Cardiac muscle cell (in vitro differentiated cells and primary cell): ENCODE results near the gene BLOC1S4. TPM values are rescaled to one million over a fixed set of nuclear protein-coding genes. Genes with fewer than 3 reads are reported as not detected.
"Not testable (repeated sequence)": the region's sequence is repeated elsewhere in the genome, so short reads cannot be mapped to it uniquely, and the experiment has no call there.

Experiments
- DNase-seq, 2 donors: peaks; one replicate each; pipeline versions ENCODE4 v3.0.0 to v3.0.0-alpha.2; 2010 to 2017; ENCODE audit warnings: low read depth in 1 of 2, low spot score in 1 of 2
- H3K27ac ChIP-seq: fragments of 200-600 bp; sonication (generic); 2 replicates; pipeline ENCODE4 v1.5.1; 2016
- H3K27me3 ChIP-seq: fragments of 200-600 bp; sonication (generic); 2 replicates; pipeline ENCODE4 v1.6.0; 2016; ENCODE audit warnings: control low read depth
- H3K36me3 ChIP-seq: fragments of 200-600 bp; sonication (generic); 2 replicates; pipeline ENCODE4 v1.5.1; 2016; ENCODE audit warnings: control low read depth
- H3K4me1 ChIP-seq: fragments of 200-600 bp; sonication (generic); 2 replicates; pipeline ENCODE4 v1.8.1; 2017; ENCODE audit warnings: low read depth, mild to moderate bottlenecking, mixed run types
- H3K4me3 ChIP-seq: fragments of 200-600 bp; sonication (generic); 2 replicates; pipeline ENCODE4 v1.5.1; 2016; ENCODE audit warnings: mild to moderate bottlenecking
- H3K9me3 ChIP-seq: fragments of 200-600 bp; sonication (generic); 2 replicates; pipeline ENCODE4 v1.5.1; 2017; ENCODE audit warnings: low read depth, mild to moderate bottlenecking, control low read depth
- polyA plus RNA-seq: library from polyadenylated mRNA; unstranded; fragments of >200 nt; fragmentation: Nextera tagmentation; extraction: Ambion mirVana; gene quantifications from 2 replicates; pipeline ENCODE4 v1.2.1, GENCODE V29; 2016
- total RNA-seq: library from RNA; depleted of rRNA; stranded (reverse); fragments of >200 nt; gene quantifications from 2 replicates; pipeline ENCODE4 v1.2.3, GENCODE V29; 2016
- TF ChIP-seq, protein P1 (sequence below): IDR thresholded peaks from 2 replicates; pipeline ENCODE4 v1.5.1; 2012; ENCODE audit warnings: low read depth, mild to moderate bottlenecking, low read length

BLOC1S4 gene
- total and polyA plus RNA-seq, 2 experiments from 2014 or later: 48.9 to 53.5 TPM

DNA sequence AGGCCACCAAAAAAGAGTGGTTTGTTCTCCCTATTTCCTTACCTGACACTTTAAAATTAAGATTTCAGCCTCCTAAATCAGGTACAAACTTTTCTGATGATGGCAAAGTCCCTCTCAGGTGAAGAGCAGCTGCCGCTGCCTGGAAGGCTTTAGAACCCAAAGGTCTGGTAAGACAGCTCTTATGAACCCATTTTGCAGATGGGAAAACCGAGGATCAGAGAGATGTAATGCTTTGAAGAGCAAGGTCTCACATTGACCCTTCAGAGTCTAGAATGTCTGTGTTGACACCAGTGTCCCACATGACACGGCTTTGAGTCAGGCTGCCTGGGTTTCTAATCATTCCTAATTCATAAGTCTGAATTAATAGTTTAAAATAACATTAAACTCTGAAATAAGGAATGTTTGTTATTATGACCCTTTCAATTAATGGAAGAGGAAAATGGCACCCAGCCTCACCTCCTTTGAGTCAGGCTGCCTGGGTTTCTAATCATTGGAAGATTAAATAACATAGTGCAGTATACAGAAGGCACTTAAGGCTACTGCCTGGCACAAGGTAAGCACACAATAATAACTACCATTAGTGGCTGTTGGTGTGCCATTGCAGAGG is 38.6 kb downstream of the BLOC1S4 start:
- H3K9me3 ChIP-seq: no peaks in the 10 kb centered on the region
- H3K4me1 ChIP-seq: peaks cover 6% of the 10 kb centered on the region
- DNase-seq: no peak
- no peak overlapping the region for H3K4me3 ChIP-seq
- TF ChIP-seq, protein P1, sequence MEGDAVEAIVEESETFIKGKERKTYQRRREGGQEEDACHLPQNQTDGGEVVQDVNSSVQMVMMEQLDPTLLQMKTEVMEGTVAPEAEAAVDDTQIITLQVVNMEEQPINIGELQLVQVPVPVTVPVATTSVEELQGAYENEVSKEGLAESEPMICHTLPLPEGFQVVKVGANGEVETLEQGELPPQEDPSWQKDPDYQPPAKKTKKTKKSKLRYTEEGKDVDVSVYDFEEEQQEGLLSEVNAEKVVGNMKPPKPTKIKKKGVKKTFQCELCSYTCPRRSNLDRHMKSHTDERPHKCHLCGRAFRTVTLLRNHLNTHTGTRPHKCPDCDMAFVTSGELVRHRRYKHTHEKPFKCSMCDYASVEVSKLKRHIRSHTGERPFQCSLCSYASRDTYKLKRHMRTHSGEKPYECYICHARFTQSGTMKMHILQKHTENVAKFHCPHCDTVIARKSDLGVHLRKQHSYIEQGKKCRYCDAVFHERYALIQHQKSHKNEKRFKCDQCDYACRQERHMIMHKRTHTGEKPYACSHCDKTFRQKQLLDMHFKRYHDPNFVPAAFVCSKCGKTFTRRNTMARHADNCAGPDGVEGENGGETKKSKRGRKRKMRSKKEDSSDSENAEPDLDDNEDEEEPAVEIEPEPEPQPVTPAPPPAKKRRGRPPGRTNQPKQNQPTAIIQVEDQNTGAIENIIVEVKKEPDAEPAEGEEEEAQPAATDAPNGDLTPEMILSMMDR: no peak
- no peaks in the 10 kb centered on the region for H3K27me3 ChIP-seq
- no peaks in the 10 kb centered on the region for H3K36me3 ChIP-seq
- H3K27ac ChIP-seq: no peak overlapping the region

DNA sequence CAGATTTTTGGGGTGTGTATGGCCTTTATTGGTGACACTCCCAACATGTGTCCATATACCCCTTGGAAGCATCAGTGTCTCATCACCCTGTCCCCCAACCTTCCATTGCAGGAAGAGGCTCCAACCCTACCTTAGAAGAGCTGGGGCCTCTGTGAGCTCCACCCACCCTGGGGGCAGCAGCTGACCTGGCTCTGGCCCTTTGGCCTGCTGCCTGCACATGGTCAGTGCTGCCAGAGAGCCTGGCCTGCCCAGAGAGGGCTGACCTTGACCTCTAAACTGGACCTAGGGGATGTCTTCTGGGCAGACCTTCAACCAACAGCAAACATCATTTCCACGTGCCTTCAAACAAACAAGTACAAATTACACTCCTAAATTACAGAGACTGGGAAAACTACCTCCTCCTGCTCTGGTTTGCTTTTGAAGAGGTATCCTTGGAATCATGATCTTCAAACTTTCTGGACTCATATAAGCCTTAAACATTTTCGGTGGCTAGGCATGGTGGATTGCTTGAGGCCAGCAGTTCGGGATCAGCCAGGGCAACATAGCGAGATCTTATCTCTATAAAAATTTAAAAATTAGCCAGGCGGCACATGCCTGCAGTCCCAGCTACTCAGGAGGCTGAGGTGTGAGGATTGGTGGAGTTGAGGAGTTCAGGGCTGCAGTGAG is 39.2 kb downstream of the BLOC1S4 start:
- Histone ChIP-seq H3K4me1 (peaks cover 6% of the 10 kb centered on the region), H3K27ac (no peak overlapping the region), H3K4me3 (no peak overlapping the region), H3K36me3 (no peaks in the 10 kb centered on the region), H3K9me3 (no peaks in the 10 kb centered on the region), H3K27me3 (no peaks in the 10 kb centered on the region)
- no peak for DNase-seq
- TF ChIP-seq, protein P1: no peak

DNA sequence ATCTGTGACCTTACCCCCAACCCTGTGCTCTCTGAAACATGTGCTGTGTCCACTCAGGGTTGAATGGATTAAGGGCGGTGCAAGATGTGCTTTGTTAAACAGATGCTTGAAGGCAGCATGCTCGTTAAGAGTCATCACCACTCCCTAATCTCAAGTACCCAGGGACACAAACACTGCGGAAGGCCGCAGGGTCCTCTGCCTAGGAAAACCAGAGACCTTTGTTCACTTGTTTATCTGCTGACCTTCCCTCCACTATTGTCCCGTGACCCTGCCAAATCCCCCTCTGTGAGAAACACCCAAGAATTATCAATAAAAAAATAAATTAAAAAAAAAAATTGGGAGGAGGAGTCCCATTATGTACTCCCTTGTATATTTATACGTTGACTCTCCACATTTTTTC is 40.4 kb downstream of the BLOC1S4 start:
- not testable (repeated sequence) for DNase-seq, H3K4me1 ChIP-seq, H3K4me3 ChIP-seq, H3K27ac ChIP-seq, H3K36me3 ChIP-seq, H3K27me3 ChIP-seq, H3K9me3 ChIP-seq

DNA sequence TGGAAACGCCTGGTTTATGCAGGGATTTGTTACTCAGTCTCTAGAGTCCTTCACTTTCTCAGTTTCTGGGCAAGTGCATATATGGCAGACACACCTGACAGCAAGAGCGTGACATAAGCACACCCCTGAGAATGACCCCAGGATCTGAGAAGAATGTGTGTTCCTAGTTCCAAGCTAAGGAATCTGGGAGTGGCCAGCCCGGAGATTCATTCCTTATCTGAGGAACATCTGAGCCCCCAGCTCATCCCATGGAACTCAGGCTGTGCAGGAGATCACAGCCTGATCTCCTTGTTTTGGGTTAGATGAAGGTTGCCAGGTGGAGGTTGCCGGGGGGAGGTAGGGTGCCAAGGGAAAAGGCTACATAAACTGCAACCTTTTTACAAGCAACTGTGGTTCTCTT is 42.8 kb downstream of the BLOC1S4 start:
- Histone ChIP-seq H3K4me1 (no peaks in the 10 kb centered on the region), H3K9me3 (no peaks in the 10 kb centered on the region), H3K27me3 (no peaks in the 10 kb centered on the region), H3K4me3 (no peak overlapping the region), H3K27ac (no peak overlapping the region), H3K36me3 (no peaks in the 10 kb centered on the region)
- no peak for DNase-seq
- TF ChIP-seq, protein P1: no peak

DNA sequence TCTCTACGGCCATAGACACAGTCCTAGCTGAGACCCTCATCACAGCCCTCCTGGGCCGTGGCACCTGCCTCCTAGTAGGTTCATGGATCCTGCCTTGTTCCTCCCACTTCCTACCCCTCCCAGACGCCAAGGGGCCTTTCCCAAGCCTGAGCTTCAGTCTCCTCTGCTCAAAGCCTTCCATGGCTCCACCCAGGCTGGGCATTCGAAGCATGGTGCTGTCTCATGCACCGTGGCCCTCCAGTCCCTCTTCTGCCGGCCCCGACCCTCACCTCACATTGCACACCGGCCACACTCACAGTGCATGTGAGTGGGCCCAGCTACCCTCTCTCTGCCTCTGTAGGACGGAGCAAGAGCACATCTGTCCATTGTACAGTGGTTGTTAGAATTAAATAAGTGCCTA is 44.9 kb downstream of the BLOC1S4 start:
- no peak for DNase-seq
- TF ChIP-seq, protein P1: no peak
- H3K36me3 ChIP-seq: no peaks in the 10 kb centered on the region
- H3K4me3 ChIP-seq: no peak overlapping the region
- no peaks in the 10 kb centered on the region for H3K4me1 ChIP-seq
- H3K27me3 ChIP-seq: no peaks in the 10 kb centered on the region
- no peak overlapping the region for H3K27ac ChIP-seq
- no peaks in the 10 kb centered on the region for H3K9me3 ChIP-seq

DNA sequence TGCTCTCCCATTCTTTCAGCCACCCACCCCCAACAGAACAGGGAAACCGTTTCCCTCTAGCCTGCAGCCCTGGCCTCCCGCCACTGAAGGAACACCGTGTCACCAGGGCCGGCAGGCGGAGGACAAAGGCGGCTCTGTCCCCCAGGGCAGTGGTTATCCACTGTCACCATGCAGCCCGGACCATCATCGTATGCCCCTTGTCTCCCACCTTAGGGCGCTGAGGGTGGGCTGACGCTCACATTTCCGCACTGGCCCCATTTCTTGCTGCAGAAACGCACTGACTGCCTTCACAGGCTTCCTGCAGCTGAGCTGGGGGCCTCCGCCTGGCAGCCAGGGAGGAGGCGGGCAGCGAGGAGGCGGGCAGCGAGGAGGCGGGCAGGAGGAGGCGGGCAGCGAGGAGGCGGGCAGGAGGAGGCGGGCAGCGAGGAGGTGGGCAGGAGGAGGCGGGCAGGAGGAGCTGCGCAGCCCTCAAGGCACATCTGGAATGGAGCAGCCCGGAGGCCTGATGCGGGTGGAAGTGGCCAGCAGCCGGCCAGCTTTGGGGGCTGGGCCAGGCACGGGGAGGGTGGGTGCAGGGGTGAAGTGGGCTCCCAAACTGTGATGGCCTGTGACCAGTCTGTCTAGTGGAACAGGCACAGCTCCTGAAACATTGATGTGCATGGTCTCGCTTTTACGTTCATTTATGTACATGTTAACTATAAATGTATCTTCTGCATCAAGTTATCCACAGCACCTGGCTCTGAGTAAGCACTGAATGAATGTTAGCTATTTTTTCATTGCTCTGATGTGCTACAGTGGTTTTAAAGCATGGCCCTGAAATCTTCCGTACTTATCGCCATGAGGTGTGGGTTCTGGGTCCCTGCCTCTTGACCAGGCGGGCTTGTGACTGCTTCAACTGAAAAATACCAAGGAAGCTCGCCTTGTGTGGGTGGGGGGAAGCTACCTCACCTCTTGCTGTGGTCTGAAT is 46.0 kb downstream of the BLOC1S4 start:
- no peak for DNase-seq
- Histone ChIP-seq H3K36me3 (no peaks in the 10 kb centered on the region), H3K4me3 (no peak overlapping the region), H3K9me3 (no peaks in the 10 kb centered on the region), H3K27me3 (no peaks in the 10 kb centered on the region), H3K4me1 (no peaks in the 10 kb centered on the region), H3K27ac (no peak overlapping the region)
- TF ChIP-seq, protein P1: no peak
